Choroid plexus epithelial cell (primary cell): Measurements from ENCODE around the gene KRT13.

Source experiments
- DNase-seq: peaks from one replicate; pipeline ENCODE4 v3.0.0-alpha.2; 2010; ENCODE audit warnings: low read depth
- H3K4me3 ChIP-seq: 2 replicates; pipeline ENCODE4 v1.5.1; 2011; ENCODE audit warnings: low read depth, mild to moderate bottlenecking, control low read depth, low read length, moderate library complexity
- CTCF ChIP-seq: conservative IDR thresholded peaks from 2 replicates; pipeline ENCODE4 v1.5.1; 2011; ENCODE audit warnings: low read depth, mild to moderate bottlenecking, control low read depth, inconsistent platforms, low read length, moderate library complexity

KRT13 gene

GRCh38 chr17:41486809-41487530, 18.4 kb downstream of the KRT13 start:
- no peak for DNase-seq

GRCh38 chr17:41486316-41486715, 19.1 kb downstream of the KRT13 start:
- DNase-seq, result no peak
- H3K4me3 ChIP-seq, result no peak overlapping the region
- TF ChIP-seq CTCF, result no peak

More at GRCh38 chr17:41486809-41487530, 18.4 kb downstream of the KRT13 start:
- no peak overlapping the region for H3K4me3 ChIP-seq
- TF ChIP-seq CTCF, result peak; percentile 48

DNA sequence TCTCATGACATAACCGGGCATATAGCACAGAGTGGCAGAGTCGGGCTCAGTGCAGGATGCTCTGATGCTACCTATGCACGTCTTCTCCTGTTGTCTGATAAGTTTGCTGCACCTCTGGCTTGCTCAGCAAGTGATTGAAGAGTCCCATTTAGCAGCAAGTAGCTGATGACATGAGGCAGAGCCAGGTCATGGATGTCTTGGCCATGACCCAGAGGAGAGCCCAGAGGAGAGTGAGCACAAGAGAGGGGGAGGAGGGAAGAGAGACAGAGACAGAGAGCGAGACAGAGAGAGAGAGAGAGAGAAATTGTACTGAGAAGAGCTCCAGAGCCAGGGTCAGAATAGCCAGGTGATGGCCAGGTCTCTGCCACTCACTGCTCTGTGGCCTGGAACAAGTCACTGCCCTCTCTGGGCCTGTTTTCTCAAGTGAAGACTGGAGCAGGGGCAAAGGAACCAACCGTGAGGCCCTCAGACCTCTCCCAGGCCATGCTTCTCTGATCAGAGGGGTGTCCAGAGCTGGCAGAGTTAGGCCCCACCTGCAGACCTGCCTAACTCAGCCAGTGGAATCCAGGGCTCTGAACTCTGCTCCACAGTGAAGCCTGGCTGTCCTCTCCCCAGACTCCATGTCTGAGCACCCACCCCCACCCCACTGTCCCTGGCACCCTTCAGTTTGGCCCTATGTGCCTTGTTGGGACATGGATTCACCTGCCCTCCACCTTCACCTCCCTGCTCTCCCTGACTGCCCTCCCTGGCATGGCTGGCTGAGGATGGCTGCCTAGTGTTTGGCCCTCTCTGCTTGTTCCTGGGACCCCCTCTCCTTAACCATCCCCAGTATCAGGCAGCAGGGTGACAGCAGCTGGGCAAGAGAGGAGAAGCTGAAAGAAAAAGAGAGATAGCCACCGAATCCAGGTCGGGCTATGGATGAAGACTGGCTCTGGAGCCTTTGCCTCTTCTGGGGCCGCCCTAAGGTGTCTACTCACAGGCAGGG, 20.2 kb downstream of the KRT13 start:
- DNase-seq, result no peak
- no peak overlapping the region for H3K4me3 ChIP-seq
- TF ChIP-seq CTCF, result no peak

GRCh38 chr17:41483991-41484826, 21.2 kb downstream of the KRT13 start:
- H3K4me3 ChIP-seq, result no peak overlapping the region
- no peak for DNase-seq
- TF ChIP-seq CTCF, result no peak

GRCh38 chr17:41483531-41483930, 21.9 kb downstream of the KRT13 start:
- DNase-seq, result no peak
- no peak for TF ChIP-seq CTCF
- H3K4me3 ChIP-seq, result no peak overlapping the region

GRCh38 chr17:41481036-41481435, 24.4 kb downstream of the KRT13 start, which contains the start of gene KRT35:
Gene KRT35 (minus strand): TSS chr17:41481151. CDS start chr17:41481097, 54 bp downstream.
- DNase-seq, result no peak
- H3K4me3 ChIP-seq, result no peak within 1 kb of the TSS
- no peak for TF ChIP-seq CTCF
